BLaER1 treated with 17β-estradiol and CSF1 and Interleukin-3, amounts not matched to agents 10 nM and 100 nM (cell line): ENCODE results near the gene RAMP1.

Experiments
- H3K27ac ChIP-seq, 11 experiments: shearing (Covaris generic); formaldehyde crosslinking; 2 replicates each; pipeline ENCODE4 v1.8.1; 2022
- H3K27me3 ChIP-seq, 11 experiments: shearing (Covaris generic); formaldehyde crosslinking; 2 replicates each; pipeline ENCODE4 v1.8.1; 2022
- H3K36me3 ChIP-seq, 11 experiments: shearing (Covaris generic); formaldehyde crosslinking; 2 replicates each; pipeline ENCODE4 v1.8.1; 2022
- H3K4me1 ChIP-seq, 10 experiments: shearing (Covaris generic); formaldehyde crosslinking; 2 replicates each; pipeline ENCODE4 v1.8.1; 2022
- H3K4me2 ChIP-seq, 11 experiments: shearing (Covaris generic); formaldehyde crosslinking; 2 replicates each; pipeline ENCODE4 v1.8.1; 2022
- H3K4me3 ChIP-seq, 10 experiments: shearing (Covaris generic); formaldehyde crosslinking; 2 replicates each; pipeline ENCODE4 v1.8.1; 2022
- H3K9ac ChIP-seq, 11 experiments: shearing (Covaris generic); formaldehyde crosslinking; 2 replicates each; pipeline ENCODE4 v1.8.1; 2022
- H3K9me3 ChIP-seq, 11 experiments: shearing (Covaris generic); formaldehyde crosslinking; replicated peaks in 1 of 11; 2 replicates each; pipeline ENCODE4 v1.8.1; 2022
- H4K20me1 ChIP-seq, 11 experiments: shearing (Covaris generic); formaldehyde crosslinking; 2 replicates each; pipeline ENCODE4 v1.8.1; 2022
- Cebpa-rat ChIP-seq, 11 experiments: shearing (Covaris generic); IDR thresholded peaks; 2 replicates each; pipeline ENCODE4 v1.8.1; 2022

RAMP1 gene

GRCh38 chr2:237894986-237895543 lies 35.6 kb downstream of the RAMP1 start:
- Histone ChIP-seq H3K36me3 (no peaks in the 10 kb centered on the region), H3K27ac (no peak overlapping the region), H4K20me1 (no peaks in the 10 kb centered on the region), H3K9ac (no peak overlapping the region), H3K27me3 (no peaks in the 10 kb centered on the region), H3K9me3 (no peaks in the 10 kb centered on the region), H3K4me2 (peak overlapping the region in 1 of 11 experiments; percentile 60; a peak in 1 of 22 replicates), H3K4me1 (peaks cover 34 to 71% (median 51%) of the 10 kb centered on the region in 10 experiments), H3K4me3 (no peak overlapping the region)
- TF ChIP-seq Cebpa-rat (IDR thresholded peaks at IDR 0.05), result no peak

- Histone ChIP-seq H3K4me1 (peaks cover 34 to 71% (median 52%) of the 10 kb centered on the region in 10 experiments), H4K20me1 (no peaks in the 10 kb centered on the region), H3K4me3 (no peak overlapping the region), H3K9me3 (no peaks in the 10 kb centered on the region), H3K9ac (no peak overlapping the region), H3K4me2 (peak overlapping the region in 2 of 11 experiments; percentile 3 to 28; a peak in 2 of 22 replicates), H3K27ac (peak overlapping the region in 1 of 11 experiments; percentile 7; a peak in 1 of 22 replicates), H3K36me3 (no peaks in the 10 kb centered on the region), H3K27me3 (no peaks in the 10 kb centered on the region)
- TF ChIP-seq Cebpa-rat (IDR thresholded peaks at IDR 0.05), result no peak
Observed at GRCh38 chr2:237895544-237896506, 36.4 kb downstream of the RAMP1 start.

- H3K27ac ChIP-seq, result no peak overlapping the region
- no peaks in the 10 kb centered on the region for H4K20me1 ChIP-seq
- H3K9me3 ChIP-seq, result no peaks in the 10 kb centered on the region
- H3K9ac ChIP-seq, result no peak overlapping the region
- no peaks in the 10 kb centered on the region for H3K36me3 ChIP-seq
- H3K4me3 ChIP-seq, result no peak overlapping the region
- no peak for TF ChIP-seq Cebpa-rat (IDR thresholded peaks at IDR 0.05)
- H3K27me3 ChIP-seq, result no peaks in the 10 kb centered on the region
- peak overlapping the region in 2 of 11 experiments; percentile 3 to 28; a peak in 2 of 22 replicates for H3K4me2 ChIP-seq
- H3K4me1 ChIP-seq, result peaks cover 34 to 71% (median 53%) of the 10 kb centered on the region in 10 experiments
Observed at GRCh38 chr2:237896507-237896892, 37.1 kb downstream of the RAMP1 start.

- TF ChIP-seq Cebpa-rat (IDR thresholded peaks at IDR 0.05), result no peak
- Histone ChIP-seq H3K9me3 (no peaks in the 10 kb centered on the region), H3K27ac (no peak overlapping the region), H3K4me2 (peak overlapping the region in 2 of 11 experiments; percentile 3 to 28; a peak in 1 of 22 replicates), H3K36me3 (no peaks in the 10 kb centered on the region), H4K20me1 (no peaks in the 10 kb centered on the region), H3K27me3 (no peaks in the 10 kb centered on the region), H3K9ac (no peak overlapping the region), H3K4me1 (peaks cover 34 to 75% (median 54%) of the 10 kb centered on the region in 10 experiments), H3K4me3 (no peak overlapping the region)
Observed at GRCh38 chr2:237896956-237897355, 37.5 kb downstream of the RAMP1 start.

GRCh38 chr2:237898057-237898414 lies 38.6 kb downstream of the RAMP1 start:
- no peaks in the 10 kb centered on the region for H3K36me3 ChIP-seq
- peaks cover 25 to 74% (median 52%) of the 10 kb centered on the region in 10 experiments for H3K4me1 ChIP-seq
- peak overlapping the region in 6 of 11 experiments; percentile 1 to 43 (median 28); a peak in 3 of 22 replicates for H3K9ac ChIP-seq
- H3K4me2 ChIP-seq, result peak overlapping the region; percentile 61 to 79 (median 75)
- H3K9me3 ChIP-seq, result no peaks in the 10 kb centered on the region
- no peak for TF ChIP-seq Cebpa-rat (IDR thresholded peaks at IDR 0.05)
- no peaks in the 10 kb centered on the region for H3K27me3 ChIP-seq
- H3K27ac ChIP-seq, result peak overlapping the region in 7 of 11 experiments; percentile 8 to 46 (median 32); a peak in 11 of 22 replicates
- no peaks in the 10 kb centered on the region for H4K20me1 ChIP-seq
- no peak overlapping the region for H3K4me3 ChIP-seq

GRCh38 chr2:237900891-237901831 lies 41.7 kb downstream of the RAMP1 start:
- no peak overlapping the region for H3K27ac ChIP-seq
- no peak overlapping the region for H3K9ac ChIP-seq
- no peaks in the 10 kb centered on the region for H3K9me3 ChIP-seq
- no peak for TF ChIP-seq Cebpa-rat (IDR thresholded peaks at IDR 0.05)
- peaks cover 44 to 79% (median 64%) of the 10 kb centered on the region in 10 experiments for H3K4me1 ChIP-seq
- no peak overlapping the region for H3K4me2 ChIP-seq
- H3K4me3 ChIP-seq, result no peak overlapping the region
- H3K36me3 ChIP-seq, result no peaks in the 10 kb centered on the region
- no peaks in the 10 kb centered on the region for H3K27me3 ChIP-seq
- no peaks in the 10 kb centered on the region for H4K20me1 ChIP-seq

- Histone ChIP-seq H3K36me3 (no peaks in the 10 kb centered on the region), H3K27me3 (no peaks in the 10 kb centered on the region), H3K4me3 (no peak overlapping the region), H4K20me1 (no peaks in the 10 kb centered on the region), H3K4me1 (peaks cover 45 to 79% (median 67%) of the 10 kb centered on the region in 10 experiments), H3K9me3 (peaks cover 2 to 10% (median 6%) of the 10 kb centered on the region in 11 experiments), H3K27ac (peak overlapping the region in 4 of 11 experiments; percentile 19 to 40 (median 36); a peak in 4 of 22 replicates), H3K4me2 (peak overlapping the region; percentile 12 to 89 (median 53); a peak in 15 of 22 replicates), H3K9ac (no peak overlapping the region)
- no peak for TF ChIP-seq Cebpa-rat (IDR thresholded peaks at IDR 0.05)
Observed at GRCh38 chr2:237901932-237902850, 42.8 kb downstream of the RAMP1 start.
